Measurements from ENCODE around the gene DLGAP4.

Gene DLGAP4

GRCh38 chr20:36334281-36335205 is 28.4 kb downstream of the DLGAP4 start:
- no peak for DNase-seq

GRCh38 chr20:36335206-36335870 is 29.2 kb downstream of the DLGAP4 start:
- no peak for DNase-seq

- DNase-seq: no peak
Measured at GRCh38 chr20:36336204-36336603, 30.1 kb downstream of the DLGAP4 start.

GRCh38 chr20:36336954-36337704 is 31.0 kb downstream of the DLGAP4 start:
- no peak for DNase-seq

GRCh38 chr20:36337886-36338285 is 31.7 kb downstream of the DLGAP4 start:
- no peak for DNase-seq

- DNase-seq: no peak
Measured at GRCh38 chr20:36339646-36340592, 33.8 kb downstream of the DLGAP4 start.

GRCh38 chr20:36340593-36340990 is 34.5 kb downstream of the DLGAP4 start:
- DNase-seq: no peak

- no peak for DNase-seq
Measured at GRCh38 chr20:36341331-36342020, 35.3 kb downstream of the DLGAP4 start.

GRCh38 chr20:36342331-36343120 is 36.4 kb downstream of the DLGAP4 start:
- no peak for DNase-seq

GRCh38 chr20:36343641-36344040 is 37.5 kb downstream of the DLGAP4 start:
- no peak for DNase-seq

- DNase-seq: peak; percentile 59
Measured at GRCh38 chr20:36344517-36345132, 38.5 kb downstream of the DLGAP4 start.

GRCh38 chr20:36346256-36346655 is 40.1 kb downstream of the DLGAP4 start:
- DNase-seq: no peak

GRCh38 chr20:36349384-36350170 is 43.4 kb downstream of the DLGAP4 start:
- DNase-seq: no peak

- DNase-seq: no peak
Measured at GRCh38 chr20:36350439-36350838, 44.3 kb downstream of the DLGAP4 start.

GRCh38 chr20:36351937-36352336 is 45.8 kb downstream of the DLGAP4 start:
- no peak for DNase-seq

- DNase-seq: no peak
Measured at GRCh38 chr20:36352843-36353553, 46.9 kb downstream of the DLGAP4 start.

- DNase-seq: no peak
Measured at GRCh38 chr20:36353740-36354139, 47.6 kb downstream of the DLGAP4 start.

GRCh38 chr20:36355469-36356171 is 49.5 kb downstream of the DLGAP4 start:
- no peak for DNase-seq

All from OCI-M1 (cell line).